ENCODE data around the gene RND2.
"Not testable (repeated sequence)": the region's sequence is repeated elsewhere in the genome, so short reads cannot be mapped to it uniquely, and the experiment has no call there.

Gene RND2

DNA sequence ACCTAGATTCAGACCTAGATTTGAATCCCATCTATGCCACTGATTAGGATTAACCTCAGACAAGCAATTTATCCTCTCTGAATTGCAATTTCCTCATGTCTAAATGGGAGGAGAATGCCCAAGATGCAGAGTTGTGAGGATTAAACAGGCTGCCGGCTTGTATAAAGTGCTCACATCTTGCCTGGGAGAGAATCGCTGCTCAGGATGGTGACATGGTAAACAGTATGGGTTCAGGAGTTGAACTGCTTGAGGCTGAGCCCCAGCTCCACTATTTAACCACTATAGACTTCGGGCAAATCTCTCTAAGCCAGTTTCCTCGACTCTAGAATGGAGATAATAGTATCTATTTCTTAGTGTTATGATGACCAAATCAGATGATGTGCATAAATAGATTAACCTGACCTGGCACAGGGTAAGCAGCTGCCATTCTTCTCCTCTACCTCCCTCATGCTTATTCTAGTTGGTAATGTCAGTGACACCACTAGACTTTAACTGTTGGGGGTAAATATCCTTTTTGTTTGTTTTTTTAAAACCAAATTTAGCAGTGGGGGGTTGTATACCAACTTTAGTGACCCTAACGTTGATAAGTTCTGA lies 27.5 kb upstream of the RND2 start:
- Mint-ChIP-seq H3K27me3 (no peaks in the 10 kb centered on the region), H3K4me1 (ENCODE audit: low read depth) (peaks cover 32% of the 10 kb centered on the region), H3K27ac (peak overlapping the region; percentile 100), H3K9me3 (no peaks in the 10 kb centered on the region), H3K4me3 (peak overlapping the region; percentile 98), H3K36me3 (ENCODE audit: low read depth) (peaks cover 68% of the 10 kb centered on the region)
- no peak for DNase-seq

DNA sequence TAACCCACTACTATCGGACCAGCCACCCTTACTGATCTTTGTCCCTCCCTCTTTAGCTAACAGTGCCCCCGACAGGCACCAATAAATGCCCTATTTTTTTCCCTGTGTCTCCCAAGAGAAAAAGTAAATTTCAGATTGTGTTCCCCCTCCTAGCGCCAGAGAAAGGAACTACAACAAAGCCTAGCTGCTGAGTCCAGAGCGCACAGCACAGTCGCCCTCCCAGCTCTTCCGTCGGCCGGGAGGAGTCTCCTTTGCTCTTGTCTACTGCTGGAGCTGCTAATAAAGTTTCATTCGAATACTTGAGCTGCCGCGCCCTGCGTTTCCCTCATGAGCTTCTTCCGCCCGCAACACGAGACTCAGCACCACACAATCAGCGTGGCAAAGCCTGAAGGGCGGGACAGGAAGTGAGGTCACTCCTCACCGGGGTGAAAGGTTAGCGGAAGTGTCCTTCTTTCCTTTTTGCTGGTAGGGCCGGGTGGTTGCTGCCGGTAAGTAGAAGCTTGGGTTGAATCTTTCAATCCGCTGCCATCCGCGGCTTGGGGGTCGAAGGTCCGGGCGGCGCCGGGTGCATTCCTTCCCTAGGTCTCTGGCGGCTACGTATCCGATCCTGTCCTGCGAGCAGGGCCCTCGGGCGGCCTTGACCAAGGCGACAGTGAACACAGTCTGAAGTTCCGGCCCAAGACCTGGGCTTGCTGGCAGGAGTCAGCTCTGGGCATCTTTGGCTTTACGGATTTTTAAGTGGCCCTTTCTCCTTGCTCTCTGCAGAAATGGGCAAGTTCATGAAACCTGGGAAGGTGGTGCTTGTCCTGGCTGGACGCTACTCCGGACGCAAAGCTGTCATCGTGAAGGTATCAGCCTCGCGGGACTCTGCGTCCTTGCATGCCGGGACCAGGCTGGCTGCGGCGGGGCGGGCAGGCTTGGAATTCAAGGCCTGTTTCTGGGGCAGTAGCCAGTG lies 26.8 kb upstream of the RND2 start, which contains the start of gene RPL27:
Gene RPL27, plus strand, starts transcription at position 436 of the 955 bp plus-strand sequence. Its CDS starts 332 bp downstream, at position 768.
- peak within 1 kb of the TSS; percentile 100 for H3K27ac Mint-ChIP-seq
- DNase-seq: peak; percentile 98
- H3K4me3 Mint-ChIP-seq: peak within 1 kb of the TSS; percentile 98
- no peaks in the 10 kb centered on the region for H3K9me3 Mint-ChIP-seq
- H3K36me3 Mint-ChIP-seq (ENCODE audit: low read depth): peaks cover 68% of the 10 kb centered on the region
- H3K27me3 Mint-ChIP-seq: no peaks in the 10 kb centered on the region
- peaks cover 38% of the 10 kb centered on the region for H3K4me1 Mint-ChIP-seq (ENCODE audit: low read depth)

DNA sequence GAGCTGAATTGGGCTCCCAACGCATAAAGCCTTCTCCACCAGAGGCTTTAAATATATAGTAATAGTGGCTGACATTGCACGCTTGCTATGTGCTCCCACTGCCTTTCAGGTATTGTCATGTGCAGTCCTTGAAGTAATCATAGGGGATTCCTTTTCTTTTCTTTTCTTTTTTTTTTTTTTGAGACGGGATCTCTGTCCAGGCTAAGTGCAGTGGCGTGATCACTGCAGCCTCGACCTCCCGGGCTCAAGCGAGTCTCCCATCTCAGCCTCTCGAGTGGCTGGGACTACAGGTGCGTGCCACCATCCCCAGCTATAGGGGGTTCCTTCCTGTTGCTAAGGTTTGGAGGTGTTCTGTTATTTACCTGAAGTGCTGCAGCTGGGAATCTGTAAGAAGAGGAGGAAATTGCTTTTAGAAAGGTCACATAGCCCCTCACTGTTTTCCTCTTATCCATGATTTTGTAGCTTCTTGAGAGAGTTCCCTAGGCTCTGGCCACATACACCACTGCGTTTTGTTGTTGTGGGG lies 26.0 kb upstream of the RND2 start:
- Mint-ChIP-seq H3K9me3 (no peaks in the 10 kb centered on the region), H3K36me3 (ENCODE audit: low read depth) (peaks cover 68% of the 10 kb centered on the region), H3K27me3 (no peaks in the 10 kb centered on the region), H3K27ac (peak overlapping the region; percentile 100), H3K4me1 (ENCODE audit: low read depth) (peaks cover 43% of the 10 kb centered on the region), H3K4me3 (peak overlapping the region; percentile 98)
- no peak for DNase-seq

DNA sequence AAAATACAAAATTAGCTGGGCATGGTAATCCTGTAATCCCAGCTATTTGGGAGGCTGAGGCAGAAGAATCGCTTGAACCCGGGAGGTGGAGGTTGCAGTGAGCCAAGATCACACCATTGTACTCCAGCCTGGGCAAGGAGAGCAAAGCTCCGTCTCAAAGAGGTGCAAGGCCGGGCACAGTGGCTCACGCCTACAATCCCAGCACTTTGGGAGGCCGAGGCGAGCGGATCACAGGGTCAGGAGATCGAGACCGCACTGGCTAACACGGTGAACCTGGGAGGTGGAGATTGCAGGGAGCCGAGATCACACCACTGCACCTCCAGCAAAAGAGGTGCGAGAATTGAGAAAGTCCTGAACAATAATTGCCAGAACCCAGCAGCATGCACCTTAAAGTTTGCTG lies 24.1 kb upstream of the RND2 start:
- not testable (repeated sequence) for DNase-seq, H3K9me3 Mint-ChIP-seq, H3K27me3 Mint-ChIP-seq
- Mint-ChIP-seq H3K36me3 (ENCODE audit: low read depth) (peaks cover 73% of the 10 kb centered on the region), H3K27ac (peak overlapping the region; percentile 100), H3K4me1 (ENCODE audit: low read depth) (peaks cover 53% of the 10 kb centered on the region), H3K4me3 (peak overlapping the region; percentile 60)

DNA sequence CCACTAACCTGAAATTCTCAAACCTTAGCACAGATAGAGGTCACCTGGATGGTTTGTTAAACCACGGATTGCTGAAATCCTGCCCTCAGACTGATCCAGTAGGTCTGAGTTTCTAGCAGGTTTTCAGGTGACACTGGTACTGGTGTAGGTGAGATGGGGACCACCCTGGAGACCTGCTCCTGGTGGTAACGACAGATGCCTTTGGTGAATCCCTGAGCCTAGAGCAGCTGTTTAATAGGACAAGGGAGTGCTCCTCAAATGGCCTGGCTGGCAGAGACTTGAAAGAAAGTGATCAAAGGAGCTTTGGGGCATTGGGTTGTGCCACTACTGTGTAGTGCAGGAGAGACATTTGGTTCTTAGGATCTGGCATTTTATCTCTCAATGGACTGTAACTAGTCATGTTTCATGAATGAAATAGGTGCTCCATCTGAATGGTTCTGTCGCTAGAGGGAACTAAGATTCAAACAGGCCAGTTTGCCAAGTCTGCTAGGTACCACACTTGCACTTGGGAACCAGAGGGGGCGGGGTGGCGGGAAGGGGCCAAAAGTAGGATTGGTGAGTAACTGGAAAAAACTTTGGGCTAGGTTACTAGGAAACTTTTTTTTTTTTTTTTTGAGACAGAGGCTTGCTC lies 21.4 kb upstream of the RND2 start:
- peaks cover 82% of the 10 kb centered on the region for H3K36me3 Mint-ChIP-seq (ENCODE audit: low read depth)
- H3K27me3 Mint-ChIP-seq: no peaks in the 10 kb centered on the region
- no peak overlapping the region for H3K4me3 Mint-ChIP-seq
- no peaks in the 10 kb centered on the region for H3K9me3 Mint-ChIP-seq
- H3K27ac Mint-ChIP-seq: peak overlapping the region; percentile 100
- no peak for DNase-seq
- peaks cover 52% of the 10 kb centered on the region for H3K4me1 Mint-ChIP-seq (ENCODE audit: low read depth)

DNA sequence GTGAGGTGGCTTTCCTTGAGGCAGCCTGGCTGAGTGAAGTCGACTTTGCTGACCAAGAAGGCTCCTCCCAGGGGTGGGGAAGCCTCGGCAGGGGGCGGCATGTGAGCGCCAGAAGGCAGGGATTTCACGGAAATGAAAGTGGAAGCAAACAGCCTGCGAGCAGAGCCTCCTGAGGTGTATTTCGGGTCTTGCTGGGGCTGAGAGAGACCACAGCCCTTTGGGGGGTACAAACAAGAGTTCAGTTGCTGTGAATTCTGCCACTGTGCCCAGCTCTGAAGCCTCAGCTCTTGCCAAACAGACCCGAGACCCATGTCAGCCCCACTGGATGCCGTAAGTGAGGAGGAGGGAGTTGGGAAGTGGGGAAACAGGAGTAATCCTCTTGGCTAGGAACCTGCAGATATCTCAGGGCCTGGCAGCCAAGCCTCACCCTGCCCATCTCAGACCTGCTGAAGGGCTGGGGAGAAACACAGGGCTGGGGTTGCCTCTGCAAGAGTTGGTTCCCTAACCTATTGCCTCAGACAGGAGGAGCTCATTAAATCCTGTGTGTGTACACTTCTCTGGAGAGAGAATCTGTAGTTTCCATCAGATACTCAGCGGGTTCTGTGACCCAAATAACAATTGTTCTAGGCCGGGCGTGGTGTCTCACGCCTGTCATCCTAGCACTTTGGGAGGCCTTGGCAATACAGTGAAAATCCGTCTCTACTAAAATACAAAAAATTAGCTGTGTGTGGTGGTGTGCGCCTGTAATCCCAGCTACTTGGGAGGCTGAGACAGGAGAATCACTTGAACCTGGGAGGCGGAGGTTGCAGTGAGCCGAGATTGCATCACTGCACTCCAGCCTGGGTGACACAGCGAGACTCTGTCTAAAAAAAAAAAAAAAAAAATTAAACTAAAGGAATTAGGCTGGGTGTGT lies 18.1 kb upstream of the RND2 start, which contains the start of gene IFI35:
Gene IFI35, plus strand, starts transcription at position 146 of the 913 bp plus-strand sequence. Its CDS starts 164 bp downstream, at position 310.
- Mint-ChIP-seq H3K4me3 (peak within 1 kb of the TSS; percentile 99), H3K36me3 (ENCODE audit: low read depth) (peaks cover 58% of the 10 kb centered on the region), H3K27me3 (no peaks in the 10 kb centered on the region), H3K27ac (peak within 1 kb of the TSS; percentile 100), H3K9me3 (no peaks in the 10 kb centered on the region), H3K4me1 (ENCODE audit: low read depth) (peaks cover 49% of the 10 kb centered on the region)
- peak; percentile 88 for DNase-seq

DNA sequence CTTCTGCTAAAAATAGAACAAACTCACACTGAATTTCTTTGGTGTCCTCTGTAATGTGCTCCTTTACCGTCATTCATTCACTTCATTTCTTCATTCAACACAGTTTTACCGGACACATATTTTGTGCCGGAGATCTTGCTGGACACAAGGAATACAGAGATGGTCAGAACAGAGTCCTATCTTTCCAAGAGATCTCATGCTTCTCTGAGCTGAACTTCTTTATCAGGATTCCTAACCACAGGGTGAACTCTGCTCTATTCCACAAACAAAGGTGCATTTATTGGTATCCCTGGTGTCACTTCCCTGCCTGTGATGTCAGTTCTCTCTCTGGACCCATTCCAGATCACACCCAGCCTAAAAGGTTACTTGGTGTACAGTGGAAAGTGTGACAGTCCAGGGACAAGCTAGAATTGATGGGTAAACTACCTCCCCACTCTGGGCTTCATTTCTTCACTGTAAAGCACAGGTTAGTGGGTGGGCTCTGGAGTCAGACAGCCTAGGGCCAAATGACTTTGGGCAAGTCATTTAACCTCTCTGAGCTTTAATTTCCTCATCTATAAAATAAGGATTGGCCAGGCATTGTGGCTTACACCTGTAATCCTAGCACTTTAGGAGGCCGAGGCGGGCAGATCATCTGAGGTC lies 14.2 kb upstream of the RND2 start:
- Mint-ChIP-seq H3K9me3 (no peaks in the 10 kb centered on the region), H3K4me1 (ENCODE audit: low read depth) (peaks cover 27% of the 10 kb centered on the region), H3K27me3 (no peaks in the 10 kb centered on the region), H3K4me3 (no peak overlapping the region), H3K27ac (peak overlapping the region; percentile 11), H3K36me3 (ENCODE audit: low read depth) (peaks cover 57% of the 10 kb centered on the region)
- DNase-seq: no peak

DNA sequence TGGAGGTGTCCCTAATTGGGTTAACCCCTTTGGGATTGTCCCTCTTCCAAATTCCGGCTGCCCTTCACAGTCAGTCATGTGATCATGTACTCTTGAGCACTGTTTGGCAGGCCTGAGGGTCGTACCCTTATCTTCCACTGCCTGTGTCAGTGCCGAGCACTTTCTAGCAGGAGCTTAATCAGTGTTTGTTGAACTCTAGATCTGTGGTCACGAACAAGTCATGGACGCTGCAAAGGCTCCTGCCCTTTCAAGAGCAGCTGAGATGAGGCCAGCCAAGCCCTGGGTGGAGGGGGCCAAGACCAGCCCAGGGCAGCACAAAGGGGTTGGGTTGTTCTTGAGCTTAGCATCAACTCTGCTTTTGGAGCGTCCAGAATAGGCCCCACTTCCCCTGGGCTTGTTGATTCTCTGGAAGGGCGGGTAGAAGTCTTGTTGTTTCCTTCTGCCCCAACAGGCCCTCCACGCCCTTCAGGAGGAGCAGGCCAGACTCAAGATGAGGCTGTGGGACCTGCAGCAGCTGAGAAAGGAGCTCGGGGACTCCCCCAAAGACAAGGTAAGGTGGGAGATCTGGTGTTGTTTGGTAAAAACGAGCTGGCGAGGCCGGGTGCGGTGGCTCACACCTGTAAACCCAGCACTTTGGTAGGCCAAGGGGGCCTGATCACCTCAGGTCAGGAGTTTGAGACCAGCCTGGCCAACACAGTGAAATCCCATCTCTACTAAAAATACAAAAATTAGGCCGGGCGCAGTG lies 13.1 kb upstream of the RND2 start:
- H3K27me3 Mint-ChIP-seq: no peaks in the 10 kb centered on the region
- H3K4me3 Mint-ChIP-seq: no peak overlapping the region
- peaks cover 49% of the 10 kb centered on the region for H3K36me3 Mint-ChIP-seq (ENCODE audit: low read depth)
- no peaks in the 10 kb centered on the region for H3K9me3 Mint-ChIP-seq
- no peak for DNase-seq
- peak overlapping the region; percentile 50 for H3K27ac Mint-ChIP-seq
- peaks cover 19% of the 10 kb centered on the region for H3K4me1 Mint-ChIP-seq (ENCODE audit: low read depth)

DNA sequence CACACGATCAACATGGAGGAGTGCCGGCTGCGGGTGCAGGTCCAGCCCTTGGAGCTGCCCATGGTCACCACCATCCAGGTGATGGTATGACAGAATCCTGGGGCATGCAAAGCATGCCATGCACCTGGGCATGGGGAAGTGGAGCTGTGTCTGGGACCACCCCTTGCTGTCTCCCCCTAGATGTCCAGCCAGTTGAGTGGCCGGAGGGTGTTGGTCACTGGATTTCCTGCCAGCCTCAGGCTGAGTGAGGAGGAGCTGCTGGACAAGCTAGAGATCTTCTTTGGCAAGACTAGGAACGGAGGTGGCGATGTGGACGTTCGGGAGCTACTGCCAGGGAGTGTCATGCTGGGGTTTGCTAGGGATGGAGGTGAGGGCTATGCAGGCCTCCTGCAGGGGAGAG lies 11.7 kb upstream of the RND2 start:
- H3K4me1 Mint-ChIP-seq (ENCODE audit: low read depth): peaks cover 20% of the 10 kb centered on the region
- H3K36me3 Mint-ChIP-seq (ENCODE audit: low read depth): peaks cover 45% of the 10 kb centered on the region
- no peaks in the 10 kb centered on the region for H3K27me3 Mint-ChIP-seq
- H3K4me3 Mint-ChIP-seq: no peak overlapping the region
- no peaks in the 10 kb centered on the region for H3K9me3 Mint-ChIP-seq
- no peak for DNase-seq
- H3K27ac Mint-ChIP-seq: no peak overlapping the region

DNA sequence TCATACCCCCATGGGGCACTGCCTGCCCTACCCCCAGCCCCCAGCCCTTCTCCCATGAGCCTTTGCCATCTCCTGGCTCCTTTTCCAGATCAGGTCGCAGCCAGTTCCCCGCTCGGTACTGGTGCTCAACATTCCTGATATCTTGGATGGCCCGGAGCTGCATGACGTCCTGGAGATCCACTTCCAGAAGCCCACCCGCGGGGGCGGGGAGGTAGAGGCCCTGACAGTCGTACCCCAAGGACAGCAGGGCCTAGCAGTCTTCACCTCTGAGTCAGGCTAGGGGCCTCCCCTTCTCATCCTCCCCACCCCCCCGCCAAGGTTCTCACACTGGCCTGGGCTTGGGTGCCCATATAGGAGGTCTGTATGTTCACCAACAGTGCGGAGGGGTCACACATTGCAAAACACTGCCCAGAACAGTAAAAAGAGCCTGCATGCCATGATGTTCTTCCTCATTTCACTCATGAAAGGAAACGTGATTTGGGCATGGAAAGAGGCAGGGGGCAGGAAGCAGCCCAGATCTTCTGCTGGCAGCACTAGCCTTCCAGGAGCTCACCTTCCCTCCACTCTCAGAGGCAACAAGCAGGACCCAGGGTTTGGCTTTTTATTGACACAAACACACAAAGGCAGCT lies 10.9 kb upstream of the RND2 start:
- Mint-ChIP-seq H3K27me3 (no peaks in the 10 kb centered on the region), H3K36me3 (ENCODE audit: low read depth) (peaks cover 45% of the 10 kb centered on the region), H3K9me3 (no peaks in the 10 kb centered on the region), H3K4me3 (no peak overlapping the region), H3K27ac (peak overlapping the region; percentile 39), H3K4me1 (ENCODE audit: low read depth) (peaks cover 23% of the 10 kb centered on the region)
- DNase-seq: no peak

DNA sequence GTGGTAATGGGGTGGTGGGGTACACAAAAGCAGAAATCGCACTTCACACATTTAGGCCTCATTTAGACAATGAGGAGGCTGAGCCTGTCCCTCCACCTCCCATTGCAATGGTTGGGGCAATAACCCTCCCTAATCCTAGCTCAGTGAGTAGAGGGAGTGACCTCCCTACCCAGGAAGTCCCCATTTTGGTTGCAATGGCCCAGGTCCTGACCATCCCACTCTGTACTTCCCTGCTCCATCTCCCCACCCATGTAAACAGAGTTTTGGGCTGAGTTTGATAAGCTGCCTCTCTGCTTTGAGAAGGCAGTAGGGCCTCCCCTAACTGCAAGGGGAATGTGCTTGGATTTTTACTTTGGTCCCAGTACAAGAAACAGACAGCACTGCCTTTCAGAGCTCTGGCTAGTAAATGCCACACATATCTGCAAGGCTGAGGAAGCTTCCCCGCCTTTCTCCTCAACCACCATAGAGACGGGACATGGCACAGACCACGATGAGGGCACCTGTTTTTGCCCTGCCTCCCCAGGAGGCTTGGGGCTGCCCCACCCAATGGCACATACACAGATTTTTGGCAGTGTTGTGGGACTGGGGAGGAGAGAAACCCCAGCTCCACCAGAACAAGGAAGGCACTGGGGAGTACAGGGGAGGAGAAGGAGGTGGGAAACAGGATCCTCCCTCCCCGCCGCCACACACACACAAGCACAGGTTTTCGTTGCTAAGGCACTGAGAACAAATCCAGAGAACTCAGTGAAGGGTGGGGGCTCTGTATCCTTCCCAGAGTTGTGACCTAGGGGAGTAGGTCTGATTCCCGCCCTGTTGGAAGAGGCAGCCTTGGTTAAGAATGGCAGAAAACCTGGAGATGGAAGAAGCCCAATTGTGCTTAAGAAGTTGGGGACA lies 10.1 kb upstream of the RND2 start:
- peaks cover 45% of the 10 kb centered on the region for H3K36me3 Mint-ChIP-seq (ENCODE audit: low read depth)
- no peaks in the 10 kb centered on the region for H3K9me3 Mint-ChIP-seq
- H3K27ac Mint-ChIP-seq: peak overlapping the region; percentile 39
- H3K4me3 Mint-ChIP-seq: no peak overlapping the region
- H3K27me3 Mint-ChIP-seq: no peaks in the 10 kb centered on the region
- DNase-seq: no peak
- peaks cover 30% of the 10 kb centered on the region for H3K4me1 Mint-ChIP-seq (ENCODE audit: low read depth)

DNA sequence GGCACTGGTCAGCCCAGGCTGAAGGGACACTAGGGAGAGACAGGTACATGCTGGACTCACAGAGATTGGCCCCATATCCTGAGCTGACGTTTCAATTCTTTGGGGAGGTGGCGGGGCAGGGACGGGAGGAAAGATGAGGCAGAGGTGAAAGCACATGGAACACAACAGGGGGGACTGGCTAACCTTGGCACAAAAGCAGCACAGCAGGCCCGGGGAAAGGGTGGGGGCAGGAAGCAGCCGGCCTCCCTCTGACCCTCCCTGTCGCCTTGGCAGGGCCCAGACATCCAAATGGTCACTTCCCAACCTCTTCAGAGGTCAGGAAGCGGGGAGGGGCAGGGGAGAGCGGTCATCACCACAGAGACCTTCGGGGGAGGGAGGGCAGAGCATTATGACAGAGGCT lies 9.5 kb upstream of the RND2 start:
- H3K27me3 Mint-ChIP-seq: no peaks in the 10 kb centered on the region
- H3K4me3 Mint-ChIP-seq: no peak overlapping the region
- DNase-seq: no peak
- H3K27ac Mint-ChIP-seq: no peak overlapping the region
- H3K9me3 Mint-ChIP-seq: no peaks in the 10 kb centered on the region
- peaks cover 43% of the 10 kb centered on the region for H3K36me3 Mint-ChIP-seq (ENCODE audit: low read depth)
- H3K4me1 Mint-ChIP-seq (ENCODE audit: low read depth): peaks cover 28% of the 10 kb centered on the region

Measured in activated T-cell treated with anti-CD3 and anti-CD28 coated beads, Interleukin-2, amount 50 U/mL, for 24 hours (primary cell).